ENCODE data around the gene SLC8A2. TPM values are rescaled to one million over a fixed set of nuclear protein-coding genes. Genes with fewer than 3 reads are reported as not detected.

SLC8A2 gene
- total and polyA plus RNA-seq, 3 donors from 2014 or later = 4.2 to 12.9 (median 5.0) TPM

DNA sequence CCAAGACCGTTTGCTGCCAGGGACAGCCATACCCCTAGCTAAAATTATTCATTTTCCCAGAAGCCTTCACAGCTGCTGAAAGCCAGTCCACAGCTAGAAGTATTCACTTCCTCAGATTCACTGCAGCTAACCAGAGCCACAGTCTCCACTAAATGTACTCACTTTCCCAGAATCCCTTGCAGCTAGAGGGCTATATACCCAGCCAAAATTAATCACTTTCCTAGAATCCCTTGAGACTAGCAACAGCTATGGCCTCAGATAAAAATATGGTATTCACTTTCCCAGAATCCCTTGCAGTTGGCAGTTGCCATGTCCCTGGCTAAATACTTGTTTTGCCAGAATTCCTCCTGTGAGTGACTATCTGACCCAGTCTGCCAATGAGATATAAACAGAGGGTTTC, 38.6 kb downstream of the SLC8A2 start:
- H3K36me3 ChIP-seq (ENCODE audit: low read depth, missing control alignments) = no peaks in the 10 kb centered on the region
- H3K4me1 ChIP-seq = peaks cover 6% of the 10 kb centered on the region
- H3K9me3 ChIP-seq = no peaks in the 10 kb centered on the region
- 73 to 77% methylated on average over 1 of the region's 1 CpG for WGBS, 2 donors
- TF ChIP-seq POLR2A (IDR thresholded peaks at IDR 0.05) = no peak
- TF ChIP-seq, protein P1, sequence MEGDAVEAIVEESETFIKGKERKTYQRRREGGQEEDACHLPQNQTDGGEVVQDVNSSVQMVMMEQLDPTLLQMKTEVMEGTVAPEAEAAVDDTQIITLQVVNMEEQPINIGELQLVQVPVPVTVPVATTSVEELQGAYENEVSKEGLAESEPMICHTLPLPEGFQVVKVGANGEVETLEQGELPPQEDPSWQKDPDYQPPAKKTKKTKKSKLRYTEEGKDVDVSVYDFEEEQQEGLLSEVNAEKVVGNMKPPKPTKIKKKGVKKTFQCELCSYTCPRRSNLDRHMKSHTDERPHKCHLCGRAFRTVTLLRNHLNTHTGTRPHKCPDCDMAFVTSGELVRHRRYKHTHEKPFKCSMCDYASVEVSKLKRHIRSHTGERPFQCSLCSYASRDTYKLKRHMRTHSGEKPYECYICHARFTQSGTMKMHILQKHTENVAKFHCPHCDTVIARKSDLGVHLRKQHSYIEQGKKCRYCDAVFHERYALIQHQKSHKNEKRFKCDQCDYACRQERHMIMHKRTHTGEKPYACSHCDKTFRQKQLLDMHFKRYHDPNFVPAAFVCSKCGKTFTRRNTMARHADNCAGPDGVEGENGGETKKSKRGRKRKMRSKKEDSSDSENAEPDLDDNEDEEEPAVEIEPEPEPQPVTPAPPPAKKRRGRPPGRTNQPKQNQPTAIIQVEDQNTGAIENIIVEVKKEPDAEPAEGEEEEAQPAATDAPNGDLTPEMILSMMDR (IDR thresholded peaks at IDR 0.05) = no peak
- no peaks in the 10 kb centered on the region for H3K27me3 ChIP-seq
- H3K4me3 ChIP-seq = no peak overlapping the region
- intact Hi-C loops (cut with DNase I; ENCODE audit: low total_unique reads) = loop anchor here (10.0 kb wide), 1 partner anchor 82 kb away; the partner anchor contains the start of gene NAPA
- no peak for DNase-seq
- no peak overlapping the region for H3K27ac ChIP-seq

DNA sequence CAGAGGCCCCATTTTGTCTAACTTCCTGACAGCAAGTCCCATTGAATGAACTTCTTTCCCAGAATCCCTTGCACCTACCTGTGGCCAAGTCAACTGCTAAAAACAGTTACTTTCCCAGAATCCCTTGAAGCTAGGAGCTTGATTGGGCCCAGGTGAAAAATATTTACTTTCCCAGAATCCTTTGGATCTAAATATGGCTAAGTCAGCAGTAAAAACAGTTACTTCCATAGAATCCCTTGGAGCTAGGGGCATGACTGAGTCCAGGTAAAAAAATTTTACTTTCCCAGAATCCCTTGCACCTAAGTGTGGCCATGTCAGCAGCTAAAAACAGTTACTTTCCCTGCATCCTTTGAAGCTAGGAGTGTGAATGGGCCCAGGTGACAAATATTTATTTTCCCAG, 39.2 kb downstream of the SLC8A2 start:
- Histone ChIP-seq H3K27me3 (no peaks in the 10 kb centered on the region), H3K4me1 (peaks cover 8% of the 10 kb centered on the region), H3K9me3 (no peaks in the 10 kb centered on the region), H3K4me3 (no peak overlapping the region), H3K36me3 (ENCODE audit: low read depth, missing control alignments) (no peaks in the 10 kb centered on the region), H3K27ac (no peak overlapping the region)
- no peak for DNase-seq
- TF ChIP-seq, protein P1 (IDR thresholded peaks at IDR 0.05) = no peak
- TF ChIP-seq POLR2A (IDR thresholded peaks at IDR 0.05) = no peak
- intact Hi-C loops (cut with DNase I; ENCODE audit: low total_unique reads) = loop anchor here (10.0 kb wide), 1 partner anchor 82 kb away; the partner anchor contains the start of gene NAPA

DNA sequence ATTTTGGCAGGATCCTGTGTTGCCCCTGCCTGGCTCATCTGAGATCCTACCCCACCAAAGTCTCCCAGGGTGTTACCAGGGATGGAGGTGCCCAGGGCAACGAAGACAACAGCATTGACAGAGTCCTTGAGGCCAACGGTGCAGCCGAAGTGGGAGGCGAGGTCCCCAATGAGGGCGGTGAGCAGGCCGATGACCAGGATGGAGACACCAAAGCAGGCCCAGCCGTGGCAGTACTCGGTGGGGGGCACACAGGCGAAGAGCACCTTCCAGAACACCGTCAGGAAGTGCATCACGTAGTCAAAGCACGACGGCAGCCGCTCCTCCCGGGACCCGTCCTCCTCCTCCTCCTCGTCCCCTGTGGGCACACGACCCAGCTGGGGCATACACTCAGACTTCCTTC, 39.6 kb downstream of the SLC8A2 start:
- H3K4me1 ChIP-seq = peaks cover 10% of the 10 kb centered on the region
- TF ChIP-seq, protein P1 (IDR thresholded peaks at IDR 0.05) = no peak
- TF ChIP-seq POLR2A (IDR thresholded peaks at IDR 0.05) = no peak
- H3K27ac ChIP-seq = no peak overlapping the region
- H3K4me3 ChIP-seq = no peak overlapping the region
- no peaks in the 10 kb centered on the region for H3K36me3 ChIP-seq (ENCODE audit: low read depth, missing control alignments)
- no peaks in the 10 kb centered on the region for H3K9me3 ChIP-seq
- no peak for DNase-seq
- H3K27me3 ChIP-seq = no peaks in the 10 kb centered on the region
- intact Hi-C loops (cut with DNase I; ENCODE audit: low total_unique reads) = loop anchor here (10.0 kb wide), 1 partner anchor 83 kb away; the partner anchor contains the start of gene NAPA
- WGBS, 2 donors = 80 to 87% methylated on average over 10 to 18 of the region's 18 CpGs

DNA sequence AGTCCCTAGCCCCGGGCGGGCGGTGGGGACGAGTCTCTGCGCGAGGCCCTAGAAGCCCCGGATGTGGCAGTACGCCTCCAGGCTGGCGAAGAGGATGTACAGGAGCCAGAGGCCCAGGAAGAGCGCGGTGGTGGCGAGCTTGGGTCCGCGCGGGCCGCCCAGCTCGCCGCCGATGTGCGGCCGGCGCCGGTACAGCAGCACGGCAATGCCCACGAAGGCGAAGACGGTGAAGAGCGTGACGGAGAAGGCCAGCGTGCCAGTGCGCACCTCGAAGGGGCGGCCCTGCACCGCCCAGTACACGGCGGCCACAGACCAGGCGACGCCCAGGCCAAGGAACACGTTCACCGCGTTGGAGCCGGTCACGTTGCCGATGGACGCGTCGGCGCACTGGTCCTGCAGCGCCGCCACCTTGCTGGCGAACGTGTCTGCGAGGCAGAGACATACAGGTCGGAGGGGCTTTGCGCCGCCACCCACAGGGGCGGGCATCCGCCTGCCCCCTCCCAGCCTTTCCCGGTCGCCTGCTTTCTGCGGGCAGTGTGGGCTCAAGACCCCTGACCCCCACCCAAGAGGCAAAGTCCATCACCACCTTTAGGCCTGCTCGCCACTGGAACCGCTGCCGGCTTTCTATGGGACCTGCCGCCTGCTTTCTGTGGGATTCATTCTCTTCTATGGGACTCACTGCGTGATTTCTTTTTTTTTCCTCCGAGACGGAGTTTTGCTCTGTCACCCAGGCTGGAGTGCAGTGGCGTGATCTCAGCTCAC, 41.5 kb downstream of the SLC8A2 start:
- peak; percentile 56 for DNase-seq
- WGBS, 2 donors = 4 to 19% methylated on average over 8 to 68 of the region's 69 CpGs
- Histone ChIP-seq H3K4me3 (peak overlapping the region; percentile 11 to 17), H3K27ac (no peak overlapping the region), H3K27me3 (no peaks in the 10 kb centered on the region), H3K4me1 (peaks cover 10% of the 10 kb centered on the region), H3K9me3 (no peaks in the 10 kb centered on the region), H3K36me3 (ENCODE audit: low read depth, missing control alignments) (no peaks in the 10 kb centered on the region)
- TF ChIP-seq, protein P1 (IDR thresholded peaks at IDR 0.05) = peak in 2 of 3 experiments; percentile 24 to 44
- no peak for TF ChIP-seq POLR2A (IDR thresholded peaks at IDR 0.05)
- intact Hi-C loops (cut with DNase I; ENCODE audit: low total_unique reads) = loop anchor here (10.0 kb wide), 1 partner anchor 85 kb away; the partner anchor contains the start of gene NAPA
